WTC11 (cell line): Measurements from ENCODE around the gene MACROH2A2. TPM values are rescaled to one million over a fixed set of nuclear protein-coding genes. Genes with fewer than 3 reads are reported as not detected.

Experiments used
- ATAC-seq: fragments of 200-7000 bp; cut with Tn5 transposase; 2 replicates; pipeline ENCODE4 v1.10.0; 2021; ENCODE audit warnings: mild to moderate bottlenecking, moderate library complexity
- CTCF ChIA-PET: fragments of 300-600 bp; sonication (Branson Sonifier 250); formaldehyde crosslinking; loops from one replicate; lab custom pipeline; 2021; ENCODE audit warnings: antibody characterized with exemption; lab: Charles Lee
- POLR2A ChIA-PET: fragments of 350-600 bp; sonication (Branson Sonifier 250); formaldehyde crosslinking; loops from one replicate; lab custom pipeline; 2021; ENCODE audit warnings: antibody characterized with exemption; lab: Charles Lee
- DNase-seq: peaks from one replicate; pipeline ENCODE4 v3.0.0; 2021; ENCODE audit warnings: low spot score
- H3K27ac Mint-ChIP-seq: 2 replicates; pipeline ENCODE4 v1.8.0; 2021; ENCODE audit warnings: mixed read lengths
- H3K27me3 Mint-ChIP-seq: 2 replicates; pipeline ENCODE4 v1.8.0; 2021; ENCODE audit warnings: low read depth, mild to moderate bottlenecking, moderate library complexity, mixed read lengths
- H3K36me3 Mint-ChIP-seq: 2 replicates; pipeline ENCODE4 v1.8.0; 2021; ENCODE audit warnings: mixed read lengths
- H3K4me1 Mint-ChIP-seq: 2 replicates; pipeline ENCODE4 v1.8.0; 2022; ENCODE audit warnings: mixed read lengths
- H3K4me3 Mint-ChIP-seq: 2 replicates; pipeline ENCODE4 v1.8.0; 2021; ENCODE audit warnings: mild to moderate bottlenecking, moderate library complexity, mixed read lengths
- H3K9me3 Mint-ChIP-seq: 2 replicates; pipeline ENCODE4 v1.8.0; 2021; ENCODE audit warnings: mixed read lengths
- ATF1 ChIP-seq: sonication (generic); formaldehyde crosslinking; IDR thresholded peaks from 2 replicates; pipeline ENCODE4 v1.8.1; 2023; ENCODE audit warnings: mild to moderate bottlenecking, moderate library complexity, missing genetic modification reagents
- ETV6 ChIP-seq: sonication (generic); formaldehyde crosslinking; IDR thresholded peaks from 2 replicates; pipeline ENCODE4 v1.8.1; 2022; ENCODE audit warnings: mild to moderate bottlenecking, missing genetic modification reagents
- GABPB1 ChIP-seq: sonication (generic); formaldehyde crosslinking; IDR thresholded peaks from 2 replicates; pipeline ENCODE4 v1.8.1; 2023; ENCODE audit warnings: mild to moderate bottlenecking, missing genetic modification reagents
- GTF2I ChIP-seq: fragments of 250-450 bp; sonication (Bioruptor Pico); conservative IDR thresholded peaks from 2 replicates; pipeline ENCODE4 v1.4.0; 2021; ENCODE audit warnings: mild to moderate bottlenecking
- HMGA2 ChIP-seq: fragments of 250-450 bp; sonication (Bioruptor Pico); IDR thresholded peaks from 2 replicates; pipeline ENCODE4 v1.4.0; 2021; ENCODE audit warnings: mild to moderate bottlenecking, moderate library complexity
- MYBL2 ChIP-seq: sonication (generic); formaldehyde crosslinking; IDR thresholded peaks from 2 replicates; pipeline ENCODE4 v1.8.1; 2023; ENCODE audit warnings: mild to moderate bottlenecking, moderate library complexity, missing genetic modification reagents
- NFE2L1 ChIP-seq: sonication (generic); formaldehyde crosslinking; IDR thresholded peaks from 2 replicates; pipeline ENCODE4 v1.8.1; 2023; ENCODE audit warnings: missing genetic modification reagents
- NFYB ChIP-seq: sonication (generic); formaldehyde crosslinking; conservative IDR thresholded peaks from 2 replicates; pipeline ENCODE4 v1.8.0; 2022; ENCODE audit warnings: low read depth, missing genetic modification reagents
- NR2C2 ChIP-seq: sonication (generic); formaldehyde crosslinking; IDR thresholded peaks from 2 replicates; pipeline ENCODE4 v1.8.0; 2022; ENCODE audit warnings: mild to moderate bottlenecking, missing genetic modification reagents
- OVOL2 ChIP-seq: fragments of 250-450 bp; sonication (Bioruptor Pico); IDR thresholded peaks from 2 replicates; pipeline ENCODE4 v1.9.0; 2021; ENCODE audit warnings: mild to moderate bottlenecking, borderline replicate concordance
- PRRX2 ChIP-seq: fragments of 250-450 bp; sonication (Bioruptor Pico); IDR thresholded peaks from 2 replicates; pipeline ENCODE4 v1.8.0; 2021; ENCODE audit warnings: mild to moderate bottlenecking
- SMAD3 ChIP-seq: sonication (generic); formaldehyde crosslinking; IDR thresholded peaks from 2 replicates; pipeline ENCODE4 v1.8.0; 2022; ENCODE audit warnings: missing genetic modification reagents, mild to moderate bottlenecking, borderline replicate concordance
- SMAD4 ChIP-seq: sonication (generic); formaldehyde crosslinking; IDR thresholded peaks from 2 replicates; pipeline ENCODE4 v1.8.0; 2022; ENCODE audit warnings: mild to moderate bottlenecking, missing genetic modification reagents
- TEAD1 ChIP-seq: sonication (generic); formaldehyde crosslinking; IDR thresholded peaks from 2 replicates; pipeline ENCODE4 v1.8.0; 2022; ENCODE audit warnings: mild to moderate bottlenecking, missing genetic modification reagents
- TEAD4 ChIP-seq: sonication (generic); formaldehyde crosslinking; IDR thresholded peaks from 2 replicates; pipeline ENCODE4 v1.8.0; 2022; ENCODE audit warnings: mild to moderate bottlenecking, missing genetic modification reagents
- ZNF219 ChIP-seq: sonication (generic); formaldehyde crosslinking; IDR thresholded peaks from 2 replicates; pipeline ENCODE4 v1.8.0; 2023; ENCODE audit warnings: missing genetic modification reagents, mild to moderate bottlenecking, borderline replicate concordance
- ZNF232 ChIP-seq: sonication (generic); formaldehyde crosslinking; IDR thresholded peaks from 2 replicates; pipeline ENCODE4 v1.8.0; 2022; ENCODE audit warnings: mild to moderate bottlenecking, missing genetic modification reagents
- ZNF671 ChIP-seq: fragments of 250-450 bp; sonication (Bioruptor Pico); IDR thresholded peaks from 2 replicates; pipeline ENCODE4 v1.8.0; 2021; ENCODE audit warnings: mild to moderate bottlenecking
- total RNA-seq: library from RNA; stranded (reverse); gene quantifications from 3 replicates; pipeline ENCODE4 v1.2.3, GENCODE V29; 2021
- TF ChIP-seq, protein P1 (sequence below): sonication (generic); formaldehyde crosslinking; IDR thresholded peaks from 2 replicates; pipeline ENCODE4 v1.8.1; 2023; ENCODE audit warnings: mild to moderate bottlenecking, moderate library complexity, missing genetic modification reagents
- TF ChIP-seq, protein P2 (sequence below): sonication (generic); formaldehyde crosslinking; IDR thresholded peaks from 2 replicates; pipeline ENCODE4 v1.8.1; 2022; ENCODE audit warnings: low read depth, missing genetic modification reagents, borderline replicate concordance
- TF ChIP-seq, protein P3 (sequence below): sonication (generic); formaldehyde crosslinking; IDR thresholded peaks from 2 replicates; pipeline ENCODE4 v1.8.1; 2023; ENCODE audit warnings: mild to moderate bottlenecking, missing genetic modification reagents, borderline replicate concordance
- TF ChIP-seq, protein P4 (sequence below): sonication (generic); formaldehyde crosslinking; IDR thresholded peaks from 2 replicates; pipeline ENCODE4 v1.8.1; 2023; ENCODE audit warnings: mild to moderate bottlenecking, missing genetic modification reagents, moderate library complexity

Gene MACROH2A2
- total RNA-seq, 1 experiment from 2014 or later, result 35.4 TPM

DNA sequence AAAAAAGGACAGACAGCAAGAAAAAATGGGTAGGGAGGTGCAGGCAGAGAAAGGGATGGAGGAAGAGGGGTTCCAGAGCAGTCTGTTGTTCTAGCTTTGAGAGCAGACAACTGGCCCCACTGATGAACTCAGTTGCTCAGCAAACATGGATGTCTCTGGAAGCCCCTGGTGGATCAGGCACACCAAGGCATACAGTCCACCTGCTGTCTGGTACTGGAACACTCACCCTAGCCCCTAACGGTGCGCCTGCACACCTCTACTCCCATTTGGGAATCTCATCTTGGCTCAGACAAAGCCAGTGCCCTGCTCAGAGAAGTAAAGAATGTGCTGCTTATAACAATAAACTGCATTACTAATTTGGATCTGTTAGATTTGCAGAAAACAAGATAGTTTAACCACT is 7.7 kb downstream of the MACROH2A2 start:
- peak; percentile 66 for ATAC-seq
- H3K36me3 Mint-ChIP-seq, result no peaks in the 10 kb centered on the region
- POLR2A ChIA-PET, result no interaction called here
- DNase-seq, result no peak
- CTCF ChIA-PET, result interaction anchor here (1.0 to 1.5 kb wide), 2 partner anchors 8 to 86 kb away, joined by 3 to 5 read pairs; partner anchors contain the start of genes MACROH2A2 and TYSND1
- peaks cover 14% of the 10 kb centered on the region for H3K27me3 Mint-ChIP-seq
- H3K27ac Mint-ChIP-seq, result no peak overlapping the region
- H3K9me3 Mint-ChIP-seq, result no peaks in the 10 kb centered on the region
- TF ChIP-seq GABPB1 (CRISPR knock-in tag) (no peak), SMAD3 (CRISPR knock-in tag) (no peak), HMGA2 (CRISPR knock-in tag) (no peak), PRRX2 (CRISPR knock-in tag) (no peak), ETV6 (no peak), ATF1 (no peak), OVOL2 (CRISPR knock-in tag) (no peak)
- TF ChIP-seq, protein P1, sequence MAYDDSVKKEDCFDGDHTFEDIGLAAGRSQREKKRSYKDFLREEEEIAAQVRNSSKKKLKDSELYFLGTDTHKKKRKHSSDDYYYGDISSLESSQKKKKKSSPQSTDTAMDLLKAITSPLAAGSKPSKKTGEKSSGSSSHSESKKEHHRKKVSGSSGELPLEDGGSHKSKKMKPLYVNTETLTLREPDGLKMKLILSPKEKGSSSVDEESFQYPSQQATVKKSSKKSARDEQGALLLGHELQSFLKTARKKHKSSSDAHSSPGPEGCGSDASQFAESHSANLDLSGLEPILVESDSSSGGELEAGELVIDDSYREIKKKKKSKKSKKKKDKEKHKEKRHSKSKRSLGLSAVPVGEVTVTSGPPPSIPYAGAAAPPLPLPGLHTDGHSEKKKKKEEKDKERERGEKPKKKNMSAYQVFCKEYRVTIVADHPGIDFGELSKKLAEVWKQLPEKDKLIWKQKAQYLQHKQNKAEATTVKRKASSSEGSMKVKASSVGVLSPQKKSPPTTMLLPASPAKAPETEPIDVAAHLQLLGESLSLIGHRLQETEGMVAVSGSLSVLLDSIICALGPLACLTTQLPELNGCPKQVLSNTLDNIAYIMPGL (CRISPR knock-in tag), result no peak
- H3K4me1 Mint-ChIP-seq, result peaks cover 12% of the 10 kb centered on the region
- H3K4me3 Mint-ChIP-seq, result no peak overlapping the region

DNA sequence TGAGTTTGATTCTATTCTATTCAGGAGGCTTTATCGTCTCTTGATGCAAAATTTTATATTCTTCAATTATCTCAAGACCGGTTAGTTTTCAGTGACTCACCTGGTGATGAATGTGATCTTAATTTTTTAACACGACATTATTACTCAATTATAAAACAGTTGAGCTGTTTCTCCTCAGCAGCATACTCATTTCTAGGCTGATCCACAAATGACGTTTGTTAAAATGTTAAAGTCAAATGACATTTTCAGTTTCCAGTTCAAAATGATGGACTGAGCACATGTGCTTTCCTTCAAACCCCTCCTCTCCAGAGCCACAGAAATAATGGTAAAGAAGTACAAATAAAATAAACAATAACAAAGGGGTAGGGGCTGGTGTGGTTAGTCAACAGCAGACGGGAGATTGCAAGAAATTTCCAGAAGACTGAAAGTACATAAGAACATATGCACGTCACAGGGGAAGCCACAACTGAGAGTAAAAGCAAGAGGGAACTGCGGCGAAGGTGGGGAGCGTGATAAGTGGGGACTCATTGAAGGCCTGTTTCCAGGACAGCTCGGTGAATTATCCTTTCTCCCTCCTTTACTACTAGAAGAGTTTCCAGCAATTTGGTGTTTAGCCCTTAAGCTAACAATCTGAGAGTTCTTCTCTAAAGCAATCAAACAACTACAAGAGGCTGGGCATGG is 10.9 kb downstream of the MACROH2A2 start:
- CTCF ChIA-PET, result interaction anchor here (1.1 kb wide), 1 partner anchor 301 kb away, joined by 3 read pairs; no protein-coding TSS in a partner anchor
- TF ChIP-seq MYBL2 (CRISPR knock-in tag), result no peak
- no peak for TF ChIP-seq ZNF671 (CRISPR knock-in tag)
- no peak for TF ChIP-seq NR2C2 (CRISPR knock-in tag)
- no peak for TF ChIP-seq SMAD4 (CRISPR knock-in tag)
- TF ChIP-seq GTF2I, result no peak
- TF ChIP-seq, protein P2, sequence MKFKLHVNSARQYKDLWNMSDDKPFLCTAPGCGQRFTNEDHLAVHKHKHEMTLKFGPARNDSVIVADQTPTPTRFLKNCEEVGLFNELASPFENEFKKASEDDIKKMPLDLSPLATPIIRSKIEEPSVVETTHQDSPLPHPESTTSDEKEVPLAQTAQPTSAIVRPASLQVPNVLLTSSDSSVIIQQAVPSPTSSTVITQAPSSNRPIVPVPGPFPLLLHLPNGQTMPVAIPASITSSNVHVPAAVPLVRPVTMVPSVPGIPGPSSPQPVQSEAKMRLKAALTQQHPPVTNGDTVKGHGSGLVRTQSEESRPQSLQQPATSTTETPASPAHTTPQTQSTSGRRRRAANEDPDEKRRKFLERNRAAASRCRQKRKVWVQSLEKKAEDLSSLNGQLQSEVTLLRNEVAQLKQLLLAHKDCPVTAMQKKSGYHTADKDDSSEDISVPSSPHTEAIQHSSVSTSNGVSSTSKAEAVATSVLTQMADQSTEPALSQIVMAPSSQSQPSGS (CRISPR knock-in tag), result no peak
- TF ChIP-seq ZNF219, result no peak
- TF ChIP-seq, protein P1 (CRISPR knock-in tag), result no peak
- no peak for TF ChIP-seq TEAD1 (CRISPR knock-in tag)
- no peak for TF ChIP-seq NFYB (CRISPR knock-in tag)
- no peak for TF ChIP-seq ZNF232 (CRISPR knock-in tag)
- no peak for TF ChIP-seq TEAD4
- TF ChIP-seq, protein P3, sequence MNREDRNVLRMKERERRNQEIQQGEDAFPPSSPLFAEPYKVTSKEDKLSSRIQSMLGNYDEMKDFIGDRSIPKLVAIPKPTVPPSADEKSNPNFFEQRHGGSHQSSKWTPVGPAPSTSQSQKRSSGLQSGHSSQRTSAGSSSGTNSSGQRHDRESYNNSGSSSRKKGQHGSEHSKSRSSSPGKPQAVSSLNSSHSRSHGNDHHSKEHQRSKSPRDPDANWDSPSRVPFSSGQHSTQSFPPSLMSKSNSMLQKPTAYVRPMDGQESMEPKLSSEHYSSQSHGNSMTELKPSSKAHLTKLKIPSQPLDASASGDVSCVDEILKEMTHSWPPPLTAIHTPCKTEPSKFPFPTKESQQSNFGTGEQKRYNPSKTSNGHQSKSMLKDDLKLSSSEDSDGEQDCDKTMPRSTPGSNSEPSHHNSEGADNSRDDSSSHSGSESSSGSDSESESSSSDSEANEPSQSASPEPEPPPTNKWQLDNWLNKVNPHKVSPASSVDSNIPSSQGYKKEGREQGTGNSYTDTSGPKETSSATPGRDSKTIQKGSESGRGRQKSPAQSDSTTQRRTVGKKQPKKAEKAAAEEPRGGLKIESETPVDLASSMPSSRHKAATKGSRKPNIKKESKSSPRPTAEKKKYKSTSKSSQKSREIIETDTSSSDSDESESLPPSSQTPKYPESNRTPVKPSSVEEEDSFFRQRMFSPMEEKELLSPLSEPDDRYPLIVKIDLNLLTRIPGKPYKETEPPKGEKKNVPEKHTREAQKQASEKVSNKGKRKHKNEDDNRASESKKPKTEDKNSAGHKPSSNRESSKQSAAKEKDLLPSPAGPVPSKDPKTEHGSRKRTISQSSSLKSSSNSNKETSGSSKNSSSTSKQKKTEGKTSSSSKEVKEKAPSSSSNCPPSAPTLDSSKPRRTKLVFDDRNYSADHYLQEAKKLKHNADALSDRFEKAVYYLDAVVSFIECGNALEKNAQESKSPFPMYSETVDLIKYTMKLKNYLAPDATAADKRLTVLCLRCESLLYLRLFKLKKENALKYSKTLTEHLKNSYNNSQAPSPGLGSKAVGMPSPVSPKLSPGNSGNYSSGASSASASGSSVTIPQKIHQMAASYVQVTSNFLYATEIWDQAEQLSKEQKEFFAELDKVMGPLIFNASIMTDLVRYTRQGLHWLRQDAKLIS (CRISPR knock-in tag), result no peak
- no peak for TF ChIP-seq NFE2L1 (CRISPR knock-in tag)
- TF ChIP-seq, protein P4, sequence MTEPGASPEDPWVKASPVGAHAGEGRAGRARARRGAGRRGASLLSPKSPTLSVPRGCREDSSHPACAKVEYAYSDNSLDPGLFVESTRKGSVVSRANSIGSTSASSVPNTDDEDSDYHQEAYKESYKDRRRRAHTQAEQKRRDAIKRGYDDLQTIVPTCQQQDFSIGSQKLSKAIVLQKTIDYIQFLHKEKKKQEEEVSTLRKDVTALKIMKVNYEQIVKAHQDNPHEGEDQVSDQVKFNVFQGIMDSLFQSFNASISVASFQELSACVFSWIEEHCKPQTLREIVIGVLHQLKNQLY (CRISPR knock-in tag), result no peak
- TF ChIP-seq, all 79 proteins: peak for 0
- Mint-ChIP-seq H3K27me3 (no peaks in the 10 kb centered on the region; the same call in 1 of the 2 replicates), H3K9me3 (no peaks in the 10 kb centered on the region), H3K27ac (no peak overlapping the region), H3K4me3 (no peak overlapping the region), H3K4me1 (peaks cover 11% of the 10 kb centered on the region), H3K36me3 (no peaks in the 10 kb centered on the region)
- POLR2A ChIA-PET, result no interaction called here
- no peak for DNase-seq
- ATAC-seq, result no peak
